HepG2 (cell line): ENCODE measurements around the gene FAM219A. TPM values are rescaled to one million over a fixed set of nuclear protein-coding genes. Genes with fewer than 3 reads are reported as not detected.

Experiments used
- ATAC-seq: fragments of 200-7000 bp; cut with Tn5 transposase; 3 replicates; pipeline ENCODE4 v1.9.1; 2020; ENCODE audit warnings: mild to moderate bottlenecking, moderate library complexity
- BruUV-seq: library from RNA; stranded (reverse); fragments of 400-500 nt; replicated peaks from 2 replicates; lab custom pipeline; 2021; lab: Mats Ljungman, UMichigan
- CTCF ChIA-PET: fragments of 300-600 bp; formaldehyde crosslinking; extraction: SDS; loops from one replicate; lab custom pipeline; 2021; ENCODE audit warnings: low total read pairs, inconsistent platforms, low intra/inter-chr PET ratio; lab: Yijun Ruan, JAX
- POLR2A ChIA-PET: fragments of 350-600 bp; sonication (Branson Sonifier 250); formaldehyde crosslinking; loops from one replicate; lab custom pipeline; 2020; ENCODE audit warnings: antibody characterized with exemption, inconsistent platforms; lab: Yijun Ruan, JAX
- DNase-seq: peaks from one replicate; pipeline ENCODE4 v3.0.0-alpha.2; 2015; ENCODE audit warnings: low spot score
- FAIRE-seq: peaks from 3 replicates; lab custom pipeline; 2011; peaks lifted over from hg19 to GRCh38; lab: Jason Lieb, UNC
- H2AFZ ChIP-seq: one replicate; pipeline ENCODE4 v1.6.1; 2011; ENCODE audit warnings: low read length, inconsistent platforms
- H3K27ac ChIP-seq: fragments of 300-600 bp; 3 replicates; pipeline ENCODE4 v1.8.0; 2011; ENCODE audit warnings: mixed run types, mild to moderate bottlenecking, mixed read lengths, low read length, inconsistent platforms; ENCODE audit not compliant: insufficient read depth; ENCODE audit errors: extremely low read length
- H3K27me3 ChIP-seq, 2 experiments: fragments of 200-600 bp in 1 of 2; 2 replicates in 1 of 2; 3 replicates in 1 of 2; pipeline versions ENCODE4 v1.6.0 to v1.8.0; 2011; ENCODE audit warnings: low read length in 2 of 2, mild to moderate bottlenecking in 2 of 2, moderate library complexity in 2 of 2, inconsistent platforms in 1 of 2; ENCODE audit not compliant: insufficient read depth in 2 of 2, control insufficient read depth in 1 of 2
- H3K36me3 ChIP-seq, 2 experiments: fragments of 200-600 bp in 1 of 2; replicated peaks in 1 of 2; 2 replicates in 1 of 2; 3 replicates in 1 of 2; pipeline versions ENCODE4 v1.5.1 to v1.8.0; 2011; ENCODE audit warnings: low read length in 2 of 2, inconsistent platforms in 1 of 2; ENCODE audit not compliant: insufficient read depth in 2 of 2, control insufficient read depth in 1 of 2
- H3K4me1 ChIP-seq: 2 replicates; pipeline ENCODE4 v1.5.1; 2012; ENCODE audit warnings: low read length, inconsistent platforms; ENCODE audit not compliant: insufficient read depth
- H3K4me2 ChIP-seq: 2 replicates; pipeline ENCODE4 v1.6.0; 2011; ENCODE audit warnings: low read depth, low read length, inconsistent platforms
- H3K4me3 ChIP-seq, 3 experiments: fragments of 200-600 bp in 1 of 3; sonication (generic), shearing (Covaris generic) in 1 of 3; replicated peaks in 1 of 3; 2 replicates each; pipeline ENCODE4 v1.5.1; 2011 to 2016; ENCODE audit warnings: low read length in 3 of 3, inconsistent platforms in 2 of 3, low read depth in 2 of 3, mild to moderate bottlenecking in 2 of 3, control low read depth in 1 of 3, mixed read lengths in 1 of 3; ENCODE audit not compliant: insufficient read depth in 1 of 3
- H3K79me2 ChIP-seq: one replicate; pipeline ENCODE4 v1.6.1; 2011; ENCODE audit warnings: low read length, inconsistent platforms; ENCODE audit not compliant: insufficient read depth
- H3K9ac ChIP-seq: 2 replicates; pipeline ENCODE4 v1.6.0; 2011; ENCODE audit warnings: mild to moderate bottlenecking, low read depth, low read length, inconsistent platforms; ENCODE audit not compliant: insufficient read depth
- H3K9me3 ChIP-seq: 2 replicates; pipeline ENCODE4 v1.5.1; 2012; ENCODE audit warnings: mild to moderate bottlenecking, low read length
- H4K20me1 ChIP-seq: 2 replicates; pipeline ENCODE4 v1.6.0; 2011; ENCODE audit warnings: inconsistent platforms, mild to moderate bottlenecking, low read length, moderate library complexity; ENCODE audit not compliant: insufficient read depth
- ETV5 ChIP-seq: IDR thresholded peaks from 2 replicates; pipeline ENCODE4 v1.6.1; 2018; ENCODE audit warnings: missing biosample characterization, missing genetic modification reagents, inconsistent platforms, borderline replicate concordance
- KDM5B ChIP-seq: sonication (generic); formaldehyde crosslinking; IDR thresholded peaks from 2 replicates; pipeline ENCODE4 v1.4.0; 2020; ENCODE audit warnings: missing genetic modification reagents, mild to moderate bottlenecking, borderline replicate concordance
- KMT2A ChIP-seq: sonication (generic); formaldehyde crosslinking; IDR thresholded peaks from 2 replicates; pipeline ENCODE4 v1.4.0; 2020; ENCODE audit warnings: missing genetic modification reagents
- PITX1 ChIP-seq: sonication (generic); formaldehyde crosslinking; IDR thresholded peaks from 2 replicates; pipeline ENCODE4 v1.5.1; 2020; ENCODE audit warnings: mild to moderate bottlenecking, missing genetic modification reagents
- PPARG ChIP-seq: conservative IDR thresholded peaks from 2 replicates; pipeline ENCODE4 v1.6.1; 2016; ENCODE audit warnings: missing biosample characterization, missing genetic modification reagents
- RFXAP ChIP-seq: sonication (generic); formaldehyde crosslinking; IDR thresholded peaks from 2 replicates; pipeline ENCODE4 v1.4.0; 2020; ENCODE audit warnings: missing genetic modification reagents, borderline replicate concordance
- SMARCE1 ChIP-seq: fragments of 450-650 bp; IDR thresholded peaks from 2 replicates; pipeline ENCODE4 v1.6.1; 2017; ENCODE audit warnings: borderline replicate concordance
- SNAI1 ChIP-seq: sonication (generic); formaldehyde crosslinking; IDR thresholded peaks from 2 replicates; pipeline ENCODE4 v1.5.0; 2020; ENCODE audit warnings: mild to moderate bottlenecking, missing genetic modification reagents, borderline replicate concordance
- ZNF343 ChIP-seq: sonication (generic); formaldehyde crosslinking; IDR thresholded peaks from 2 replicates; pipeline ENCODE4 v1.4.0; 2020; ENCODE audit warnings: mild to moderate bottlenecking, missing genetic modification reagents
- ZNF484 ChIP-seq: sonication (generic); formaldehyde crosslinking; IDR thresholded peaks from 2 replicates; pipeline ENCODE4 v1.5.1; 2020; ENCODE audit warnings: mild to moderate bottlenecking, low read depth, missing genetic modification reagents, borderline replicate concordance
- WGBS: methylation state at CpG from one replicate; pipeline ENCODE4 v1.1.6; 2017; ENCODE audit warnings: low lambda C conversion rate; 5-methylcytosine and 5-hydroxymethylcytosine counted together
- in situ Hi-C: cut with HindIII; loops from 2 replicates; pipeline ENCODE4 v1.10.0; 2017; ENCODE audit warnings: low pct_unique_long_range_greater_than_20kb; ENCODE audit not compliant: extremely low pct_ligation_motif_present
- intact Hi-C: fragments of 100-400 bp; cut with micrococcal nuclease; formaldehyde crosslinking; loops from one replicate; pipeline ENCODE4 v1.10.0; 2022; ENCODE audit not compliant: unreplicated experiment
- polyA plus RNA-seq, 8 experiments: library from polyadenylated mRNA; depleted of rRNA in 3 of 8; stranded (reverse) in 7 of 8; unstranded in 1 of 8; fragments of >200 nt; fragmentation: Illumina TruSeq in 4 of 8; extraction: Trizol in 4 of 8; gene quantifications; 2 replicates each; pipeline versions ENCODE4 v1.2.1 to v1.2.3, GENCODE V29; 2011 to 2016; ENCODE audit warnings: low read depth in 4 of 8, missing spikeins in 1 of 8, mixed read lengths in 1 of 8; ENCODE audit not compliant: insufficient read depth in 1 of 8
- total RNA-seq, 5 experiments: library from RNA; depleted of rRNA; stranded (reverse); fragments of >200 nt; fragmentation: Illumina TruSeq; extraction: Trizol; gene quantifications; 2 replicates each; pipeline ENCODE4 v1.2.3, GENCODE V29; 2016; ENCODE audit warnings: low read depth in 1 of 5
- TF ChIP-seq, protein P1 (sequence below): sonication (generic); formaldehyde crosslinking; IDR thresholded peaks from 2 replicates; pipeline ENCODE4 v1.5.0; 2020; ENCODE audit warnings: missing genetic modification reagents

The FAM219A gene
- total and polyA plus RNA-seq, 2 of the 13 experiments (the other 11 are each of a cell fraction or from before 2014, with no cell fraction given): 3.9 to 6.4 TPM

DNA sequence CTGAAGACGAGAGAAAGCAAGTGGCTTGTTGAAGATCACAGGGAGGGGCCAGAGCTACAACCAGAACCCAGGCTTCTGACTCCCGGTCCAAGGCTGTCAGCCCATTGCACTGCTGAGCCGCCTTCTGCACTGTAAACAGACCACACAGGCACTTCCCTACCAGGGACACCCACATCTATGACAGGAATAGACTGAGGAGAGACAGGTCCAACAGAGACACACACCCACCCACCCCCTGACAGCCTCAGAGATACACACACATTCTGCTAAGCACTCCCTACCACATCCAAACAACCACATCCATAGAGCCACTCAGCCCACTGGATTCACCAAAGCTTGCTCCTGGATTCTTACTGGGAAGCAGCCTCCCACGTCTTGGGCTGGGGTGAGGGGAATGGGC is 58.6 kb downstream of the FAM219A start:
- CTCF ChIA-PET: no interaction called here
- no peak overlapping the region for H3K4me3 ChIP-seq
- no peak for ATAC-seq
- DNase-seq: no peak
- H3K36me3 ChIP-seq: no peaks in the 10 kb centered on the region; a peak in 1 of 5 replicates
- BruUV-seq: no TSS peak
- no peaks in the 10 kb centered on the region for H4K20me1 ChIP-seq
- no peak for FAIRE-seq
- no peak overlapping the region for H2AFZ ChIP-seq
- H3K27ac ChIP-seq: no peak overlapping the region
- POLR2A ChIA-PET: no interaction called here
- in situ Hi-C loops (no loop called here), intact Hi-C loops (no loop called here)
- H3K9ac ChIP-seq: no peak overlapping the region
- H3K4me1 ChIP-seq: no peaks in the 10 kb centered on the region
- WGBS: 91% methylated on average over 3 of the region's 4 CpGs
- no peaks in the 10 kb centered on the region for H3K27me3 ChIP-seq
- TF ChIP-seq SNAI1: no peak
- TF ChIP-seq ETV5 (CRISPR knock-in tag): no peak
- no peak for TF ChIP-seq KMT2A
- TF ChIP-seq SMARCE1: no peak
- no peak for TF ChIP-seq RFXAP
- TF ChIP-seq KDM5B (CRISPR knock-in tag): no peak
- TF ChIP-seq, protein P1, sequence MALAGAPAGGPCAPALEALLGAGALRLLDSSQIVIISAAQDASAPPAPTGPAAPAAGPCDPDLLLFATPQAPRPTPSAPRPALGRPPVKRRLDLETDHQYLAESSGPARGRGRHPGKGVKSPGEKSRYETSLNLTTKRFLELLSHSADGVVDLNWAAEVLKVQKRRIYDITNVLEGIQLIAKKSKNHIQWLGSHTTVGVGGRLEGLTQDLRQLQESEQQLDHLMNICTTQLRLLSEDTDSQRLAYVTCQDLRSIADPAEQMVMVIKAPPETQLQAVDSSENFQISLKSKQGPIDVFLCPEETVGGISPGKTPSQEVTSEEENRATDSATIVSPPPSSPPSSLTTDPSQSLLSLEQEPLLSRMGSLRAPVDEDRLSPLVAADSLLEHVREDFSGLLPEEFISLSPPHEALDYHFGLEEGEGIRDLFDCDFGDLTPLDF (CRISPR knock-in tag): no peak
- TF ChIP-seq PITX1 (CRISPR knock-in tag): no peak
- TF ChIP-seq, all 625 proteins: peak for 0
- H3K4me2 ChIP-seq: no peak overlapping the region
- no peaks in the 10 kb centered on the region for H3K79me2 ChIP-seq
- H3K9me3 ChIP-seq: no peaks in the 10 kb centered on the region

DNA sequence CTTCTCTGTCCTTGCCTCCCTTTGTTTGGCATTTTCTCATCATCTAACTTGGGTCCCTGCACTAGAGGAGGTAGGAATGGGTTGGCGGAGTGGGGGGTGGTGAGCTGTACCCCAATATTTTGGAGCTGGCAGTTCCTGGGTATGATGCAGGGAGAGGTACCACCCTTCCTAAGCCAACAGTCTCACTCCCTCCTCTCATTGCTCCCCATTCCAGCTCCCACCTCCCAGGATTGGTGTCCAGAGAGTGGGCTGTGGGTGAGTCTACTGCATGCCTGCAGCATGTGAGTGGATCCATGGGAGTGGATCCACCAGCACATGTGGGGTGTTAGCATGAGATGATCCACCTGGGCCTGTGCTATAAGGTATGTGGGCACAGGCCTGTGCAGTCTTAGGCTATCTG is 59.5 kb downstream of the FAM219A start:
- no peak overlapping the region for H3K9ac ChIP-seq
- in situ Hi-C loops: no loop called here
- H3K27me3 ChIP-seq: no peaks in the 10 kb centered on the region
- no peak overlapping the region for H2AFZ ChIP-seq
- intact Hi-C loops: no loop called here
- FAIRE-seq: no peak
- TF ChIP-seq ZNF343 (no peak), PPARG (no peak), ZNF484 (CRISPR knock-in tag) (no peak)
- TF ChIP-seq, all 625 proteins: peak for 0
- H3K79me2 ChIP-seq: no peaks in the 10 kb centered on the region
- no peaks in the 10 kb centered on the region for H3K4me1 ChIP-seq
- 100% methylated on average over 1 of the region's 1 CpG for WGBS
- POLR2A ChIA-PET: no interaction called here
- no peak overlapping the region for H3K27ac ChIP-seq
- DNase-seq (no peak), ATAC-seq (no peak)
- CTCF ChIA-PET: no interaction called here
- BruUV-seq: no TSS peak
- H3K36me3 ChIP-seq: no peaks in the 10 kb centered on the region; a peak in 1 of 5 replicates
- H3K4me3 ChIP-seq: no peak overlapping the region
- no peaks in the 10 kb centered on the region for H3K9me3 ChIP-seq
- no peak overlapping the region for H3K4me2 ChIP-seq
- H4K20me1 ChIP-seq: no peaks in the 10 kb centered on the region
